Prostate gland (tissue), 2 donors: ENCODE results near the gene ANKRD2.

Experiments used
- POLR2A ChIP-seq: fragments of 450-650 bp; IDR thresholded peaks from one replicate; pipeline ENCODE4 v1.6.1; 2016; ENCODE audit warnings: antibody characterized with exemption, mild to moderate bottlenecking
- TF ChIP-seq, protein P1 (sequence below), 4 experiments: fragments of 200-600 bp in 2 of 4; fragments of 450-650 bp in 2 of 4; sonication (generic) in 2 of 4; IDR thresholded peaks; 1 replicate in 3 of 4; 2 replicates in 1 of 4; pipeline ENCODE4 v1.5.1; 2016 to 2019; ENCODE audit warnings: antibody characterized with exemption in 4 of 4, mild to moderate bottlenecking in 2 of 4, moderate library complexity in 2 of 4

DNA sequence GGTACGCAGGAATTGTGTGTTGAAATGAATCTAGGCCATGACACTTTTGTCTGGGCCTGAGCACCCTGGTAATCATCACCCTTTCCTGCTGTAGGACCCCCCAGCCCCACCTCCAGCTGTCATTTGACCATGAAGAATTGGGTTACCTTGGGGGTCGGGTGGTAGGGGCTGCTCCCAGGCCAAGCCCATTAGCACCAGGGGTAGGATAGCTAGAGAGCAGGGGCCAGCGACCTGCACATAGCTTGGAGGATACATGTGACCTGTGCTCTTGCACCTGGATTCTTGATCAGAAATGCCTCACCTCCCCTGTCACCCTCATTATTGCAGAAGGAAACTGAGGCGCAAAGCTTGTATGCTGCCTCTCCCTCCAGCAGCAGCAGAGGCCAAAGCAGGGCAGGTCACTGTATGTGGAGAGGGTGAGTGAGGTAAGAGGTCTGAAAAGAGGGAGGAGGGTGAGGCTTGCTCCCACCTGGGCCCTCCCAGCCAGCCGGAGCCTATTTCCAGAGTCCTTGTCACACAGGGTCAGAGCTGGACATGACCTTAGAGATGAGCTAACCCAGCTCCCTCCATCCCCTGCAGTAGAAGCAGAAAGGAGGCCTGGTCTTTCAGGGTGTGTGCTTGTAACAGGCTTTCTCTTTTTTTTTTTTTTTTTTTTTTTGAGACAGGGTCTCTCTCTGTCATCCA is 35.3 kb upstream of the ANKRD2 start:
- TF ChIP-seq, protein P1, sequence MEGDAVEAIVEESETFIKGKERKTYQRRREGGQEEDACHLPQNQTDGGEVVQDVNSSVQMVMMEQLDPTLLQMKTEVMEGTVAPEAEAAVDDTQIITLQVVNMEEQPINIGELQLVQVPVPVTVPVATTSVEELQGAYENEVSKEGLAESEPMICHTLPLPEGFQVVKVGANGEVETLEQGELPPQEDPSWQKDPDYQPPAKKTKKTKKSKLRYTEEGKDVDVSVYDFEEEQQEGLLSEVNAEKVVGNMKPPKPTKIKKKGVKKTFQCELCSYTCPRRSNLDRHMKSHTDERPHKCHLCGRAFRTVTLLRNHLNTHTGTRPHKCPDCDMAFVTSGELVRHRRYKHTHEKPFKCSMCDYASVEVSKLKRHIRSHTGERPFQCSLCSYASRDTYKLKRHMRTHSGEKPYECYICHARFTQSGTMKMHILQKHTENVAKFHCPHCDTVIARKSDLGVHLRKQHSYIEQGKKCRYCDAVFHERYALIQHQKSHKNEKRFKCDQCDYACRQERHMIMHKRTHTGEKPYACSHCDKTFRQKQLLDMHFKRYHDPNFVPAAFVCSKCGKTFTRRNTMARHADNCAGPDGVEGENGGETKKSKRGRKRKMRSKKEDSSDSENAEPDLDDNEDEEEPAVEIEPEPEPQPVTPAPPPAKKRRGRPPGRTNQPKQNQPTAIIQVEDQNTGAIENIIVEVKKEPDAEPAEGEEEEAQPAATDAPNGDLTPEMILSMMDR (IDR thresholded peaks at IDR 0.05), result no peak
- TF ChIP-seq POLR2A, result no peak
